GM23338 (cell line): ENCODE data around the gene HADHA.

Experiments
- CREB1 ChIP-seq: fragments of 250-450 bp; sonication (Bioruptor Pico); IDR thresholded peaks from 2 replicates; pipeline ENCODE4 v1.5.0; 2020; ENCODE audit warnings: low read depth, mild to moderate bottlenecking, moderate library complexity
- CTCF ChIP-seq, 2 experiments: fragments of 200-600 bp in 1 of 2; sonication (generic) in 1 of 2; conservative IDR thresholded peaks; 2 replicates each; pipeline versions ENCODE4 v1.5.1 to v1.6.1; 2016 to 2017; ENCODE audit warnings: antibody characterized with exemption in 2 of 2, low read depth in 2 of 2, mild to moderate bottlenecking in 2 of 2, moderate library complexity in 1 of 2
- ETS1 ChIP-seq: IDR thresholded peaks from 2 replicates; pipeline ENCODE4 v1.6.1; 2016; ENCODE audit warnings: antibody characterized with exemption
- EZH2 ChIP-seq: fragments of 200-600 bp; sonication (generic); IDR thresholded peaks from one replicate; pipeline ENCODE4 v1.8.0; 2017; ENCODE audit warnings: antibody characterized with exemption, mild to moderate bottlenecking, low read depth; ENCODE audit not compliant: unreplicated experiment
- EZH2phosphoT487 ChIP-seq: fragments of 200-600 bp; sonication (generic); IDR thresholded peaks from one replicate; pipeline ENCODE4 v1.8.1; 2018; ENCODE audit warnings: antibody characterized with exemption; ENCODE audit not compliant: unreplicated experiment
- JUNB ChIP-seq: IDR thresholded peaks from one replicate; pipeline ENCODE4 v1.6.1; 2016; ENCODE audit warnings: antibody characterized with exemption; ENCODE audit not compliant: unreplicated experiment
- NANOG ChIP-seq: IDR thresholded peaks from 2 replicates; pipeline ENCODE4 v1.6.1; 2016; ENCODE audit warnings: antibody characterized with exemption, borderline replicate concordance
- POLR2AphosphoS5 ChIP-seq: IDR thresholded peaks from 2 replicates; pipeline ENCODE4 v1.6.1; 2016; ENCODE audit warnings: antibody characterized with exemption, low read depth
- REST ChIP-seq: IDR thresholded peaks from one replicate; pipeline ENCODE4 v1.6.1; 2018; ENCODE audit warnings: antibody characterized with exemption; ENCODE audit not compliant: unreplicated experiment
- STAT1 ChIP-seq: IDR thresholded peaks from one replicate; pipeline ENCODE4 v1.6.1; 2016; ENCODE audit warnings: antibody characterized with exemption; ENCODE audit not compliant: unreplicated experiment
- ZNF114 ChIP-seq: fragments of 250-450 bp; sonication (Bioruptor Pico); IDR thresholded peaks from 2 replicates; pipeline ENCODE4 v1.5.0; 2020; ENCODE audit warnings: mild to moderate bottlenecking, moderate library complexity
- ZNF331 ChIP-seq: fragments of 250-450 bp; sonication (Bioruptor Pico); IDR thresholded peaks from 2 replicates; pipeline ENCODE4 v1.5.0; 2020; ENCODE audit warnings: low read depth, mild to moderate bottlenecking, moderate library complexity
- ZNF462 ChIP-seq: fragments of 250-450 bp; sonication (Bioruptor Pico); IDR thresholded peaks from 2 replicates; pipeline ENCODE4 v1.5.0; 2020; ENCODE audit warnings: mild to moderate bottlenecking, moderate library complexity

GRCh38 chr2:26169681-26170414 lies 74.6 kb downstream of the HADHA start:
- TF ChIP-seq POLR2AphosphoS5 (no peak), CTCF (conservative IDR thresholded peaks at IDR 0.05; ENCODE audit: low read depth in 2 of 2) (no peak), EZH2 (no peak), EZH2phosphoT487 (no peak), CREB1 (CRISPR knock-in tag) (no peak), ETS1 (no peak), REST (no peak), JUNB (no peak), ZNF462 (CRISPR knock-in tag) (no peak), ZNF114 (CRISPR knock-in tag) (no peak), STAT1 (no peak), NANOG (no peak), ZNF331 (CRISPR knock-in tag) (no peak)
